HEK293T (cell line): Measurements from ENCODE around the gene RHOBTB3.
"Not testable (repeated sequence)": the region's sequence is repeated elsewhere in the genome, so short reads cannot be mapped to it uniquely, and the experiment has no call there.

Experiments used
- CTCF ChIA-PET: fragments of 350-600 bp; formaldehyde crosslinking; extraction: SDS; loops from one replicate; lab custom pipeline; 2021; ENCODE audit warnings: antibody characterized with exemption, inconsistent platforms; lab: Yijun Ruan, JAX
- POLR2A ChIA-PET: fragments of 350-600 bp; formaldehyde crosslinking; extraction: SDS; loops from one replicate; lab custom pipeline; 2020; ENCODE audit warnings: antibody characterized with exemption, inconsistent platforms; lab: Yijun Ruan, JAX
- DNase-seq: peaks from one replicate; pipeline ENCODE4 v3.0.0; 2012; ENCODE audit warnings: mixed read lengths; ENCODE audit errors: extremely low spot score
- ARNT ChIP-seq: fragments of 450-650 bp; IDR thresholded peaks from 2 replicates; pipeline ENCODE4 v1.6.1; 2017; ENCODE audit warnings: mild to moderate bottlenecking
- BHLHE40 ChIP-seq: fragments of 450-650 bp; IDR thresholded peaks from 2 replicates; pipeline ENCODE4 v1.6.1; 2016; ENCODE audit warnings: mild to moderate bottlenecking, moderate library complexity, borderline replicate concordance
- CTBP1 ChIP-seq: fragments of 450-650 bp; IDR thresholded peaks from 2 replicates; pipeline ENCODE4 v1.6.1; 2016; ENCODE audit warnings: borderline replicate concordance
- ELF4 ChIP-seq: fragments of 450-650 bp; IDR thresholded peaks from 2 replicates; pipeline ENCODE4 v1.6.1; 2017; ENCODE audit warnings: antibody characterized with exemption
- FOXA1 ChIP-seq: fragments of 450-650 bp; IDR thresholded peaks from 2 replicates; pipeline ENCODE4 v1.6.1; 2016; ENCODE audit warnings: mild to moderate bottlenecking
- FOXK2 ChIP-seq: fragments of 450-650 bp; IDR thresholded peaks from 2 replicates; pipeline ENCODE4 v1.6.1; 2016; ENCODE audit warnings: mild to moderate bottlenecking
- FOXM1 ChIP-seq: fragments of 450-650 bp; IDR thresholded peaks from 2 replicates; pipeline ENCODE4 v1.6.1; 2017; ENCODE audit warnings: mild to moderate bottlenecking, borderline replicate concordance
- HDGF ChIP-seq: fragments of 450-650 bp; IDR thresholded peaks from 2 replicates; pipeline ENCODE4 v1.6.1; 2017; ENCODE audit warnings: antibody characterized with exemption, borderline replicate concordance
- L3MBTL2 ChIP-seq: fragments of 450-650 bp; conservative IDR thresholded peaks from 2 replicates; pipeline ENCODE4 v1.6.1; 2016; ENCODE audit warnings: mild to moderate bottlenecking
- LEF1 ChIP-seq: fragments of 450-650 bp; IDR thresholded peaks from 2 replicates; pipeline ENCODE4 v1.6.1; 2017; ENCODE audit warnings: mild to moderate bottlenecking, borderline replicate concordance
- NFRKB ChIP-seq: fragments of 450-650 bp; IDR thresholded peaks from 2 replicates; pipeline ENCODE4 v1.6.1; 2016; ENCODE audit warnings: mild to moderate bottlenecking, moderate library complexity
- SP1 ChIP-seq: fragments of 450-650 bp; IDR thresholded peaks from 2 replicates; pipeline ENCODE4 v1.6.1; 2017
- SUZ12 ChIP-seq: fragments of 450-650 bp; IDR thresholded peaks from 2 replicates; pipeline ENCODE4 v1.6.1; 2016; ENCODE audit warnings: mild to moderate bottlenecking
- TARDBP ChIP-seq: fragments of 450-650 bp; IDR thresholded peaks from 2 replicates; pipeline ENCODE4 v1.6.1; 2016
- ZNF384 ChIP-seq: fragments of 450-650 bp; IDR thresholded peaks from 2 replicates; pipeline ENCODE4 v1.6.1; 2016
- TF ChIP-seq, protein P1 (sequence below): fragments of 450-650 bp; IDR thresholded peaks from 2 replicates; pipeline ENCODE4 v1.6.1; 2016

RHOBTB3 gene

GRCh38 chr5:95707055-95707454 is 24.1 kb upstream of the RHOBTB3 start:
- CTCF ChIA-PET, result no interaction called here
- TF ChIP-seq ELF4 (no peak), TARDBP (no peak), HDGF (no peak), SP1 (no peak), L3MBTL2 (no peak), ARNT (no peak), SUZ12 (no peak), BHLHE40 (no peak), NFRKB (no peak), CTBP1 (no peak), ZNF384 (no peak), FOXK2 (no peak), FOXM1 (no peak), LEF1 (no peak), FOXA1 (no peak)
- TF ChIP-seq, protein P1, sequence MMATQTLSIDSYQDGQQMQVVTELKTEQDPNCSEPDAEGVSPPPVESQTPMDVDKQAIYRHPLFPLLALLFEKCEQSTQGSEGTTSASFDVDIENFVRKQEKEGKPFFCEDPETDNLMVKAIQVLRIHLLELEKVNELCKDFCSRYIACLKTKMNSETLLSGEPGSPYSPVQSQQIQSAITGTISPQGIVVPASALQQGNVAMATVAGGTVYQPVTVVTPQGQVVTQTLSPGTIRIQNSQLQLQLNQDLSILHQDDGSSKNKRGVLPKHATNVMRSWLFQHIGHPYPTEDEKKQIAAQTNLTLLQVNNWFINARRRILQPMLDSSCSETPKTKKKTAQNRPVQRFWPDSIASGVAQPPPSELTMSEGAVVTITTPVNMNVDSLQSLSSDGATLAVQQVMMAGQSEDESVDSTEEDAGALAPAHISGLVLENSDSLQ, result no peak
- no peak for DNase-seq
- POLR2A ChIA-PET, result no interaction called here

- CTCF ChIA-PET, result interaction anchor here (0.7 kb wide), 1 partner anchor 24 kb away, joined by 4 read pairs; no protein-coding TSS in a partner anchor
- POLR2A ChIA-PET, result interaction anchor here (1.2 kb wide), 1 partner anchor 23 kb away, joined by 5 read pairs; the partner anchor contains the start of gene RHOBTB3
These were observed 23.5 kb upstream of the RHOBTB3 start for GRCh38 chr5:95707534-95708188.

GRCh38 chr5:95708876-95709275 is 22.3 kb upstream of the RHOBTB3 start:
- no peak for TF ChIP-seq FOXM1
- no peak for TF ChIP-seq FOXA1
- TF ChIP-seq, protein P1, result no peak
- TF ChIP-seq HDGF, result no peak
- no peak for TF ChIP-seq SUZ12
- no peak for TF ChIP-seq L3MBTL2
- no peak for TF ChIP-seq CTBP1
- no peak for TF ChIP-seq NFRKB
- no peak for TF ChIP-seq ZNF384
- TF ChIP-seq TARDBP, result no peak
- ChIA-PET CTCF (no interaction called here), POLR2A (interaction anchor here (0.6 to 5.2 kb wide), 4 partner anchors 12 to 63 kb away, joined by 3 to 46 read pairs (median 15); partner anchors contain the start of genes RFESD and RHOBTB3)
- DNase-seq, result no peak

More at GRCh38 chr5:95707534-95708188, 23.5 kb upstream of the RHOBTB3 start:
- DNase-seq, result not testable (repeated sequence)

GRCh38 chr5:95709967-95710650 is 21.0 kb upstream of the RHOBTB3 start:
- no peak for DNase-seq
- TF ChIP-seq SP1 (no peak), ARNT (no peak), LEF1 (no peak), L3MBTL2 (no peak), FOXA1 (no peak), HDGF (no peak), SUZ12 (no peak)
- POLR2A ChIA-PET, result interaction anchor here (1.0 to 5.2 kb wide), 5 partner anchors 13 to 125 kb away, joined by 3 to 46 read pairs (median 3); partner anchors contain the start of genes RFESD and RHOBTB3
- CTCF ChIA-PET, result interaction anchor here (1.1 to 1.2 kb wide), 2 partner anchors 9 to 46 kb away, joined by 3 to 4 read pairs; no protein-coding TSS in a partner anchor

DNA sequence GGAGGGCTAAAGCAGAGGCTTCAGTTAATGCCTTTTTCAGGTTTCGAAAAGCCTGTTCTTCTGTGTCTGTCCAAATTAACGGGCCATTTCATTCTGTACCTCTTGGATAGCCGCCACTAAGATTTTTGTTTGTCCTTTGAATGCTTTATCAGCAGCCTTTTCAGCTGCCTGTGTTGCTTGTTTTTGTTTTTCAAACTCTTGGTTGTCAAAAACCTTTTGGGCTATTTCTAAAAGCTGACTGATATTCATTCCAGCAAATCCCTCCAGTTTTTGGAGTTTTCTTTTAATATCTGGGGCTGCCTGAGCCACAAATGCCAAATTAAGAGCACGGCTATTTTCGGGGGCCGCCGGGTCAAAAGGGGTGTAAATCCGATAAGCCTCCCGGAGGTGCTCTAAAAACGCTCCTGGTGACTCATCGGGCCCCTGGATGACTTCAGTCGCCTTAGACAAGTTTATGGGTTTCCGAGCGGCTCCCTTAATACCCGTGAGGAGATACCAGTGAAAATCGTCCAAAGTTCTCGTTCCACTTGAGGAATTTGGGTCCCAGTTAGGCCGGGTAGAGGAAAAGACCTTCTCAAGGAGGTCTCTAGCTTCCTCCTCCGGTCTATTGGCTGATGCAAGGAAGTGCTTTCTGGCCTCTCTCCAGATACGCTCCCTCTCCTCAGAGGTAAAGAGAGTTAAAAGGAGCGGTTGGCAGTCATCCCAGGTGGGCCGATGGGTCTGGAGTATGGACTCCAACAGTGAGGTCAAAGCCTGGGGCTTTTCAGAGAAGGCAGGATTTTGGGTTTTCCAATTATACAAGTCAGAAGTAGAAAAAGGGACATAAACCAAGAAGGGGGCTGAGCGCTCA is 20.3 kb upstream of the RHOBTB3 start:
- POLR2A ChIA-PET, result interaction anchor here (1.0 to 5.2 kb wide), 11 partner anchors 11 to 124 kb away, joined by 3 to 46 read pairs (median 4); partner anchors contain the start of genes RFESD and RHOBTB3
- DNase-seq, result not testable (repeated sequence)
- CTCF ChIA-PET, result interaction anchor here (1.1 to 1.6 kb wide), 3 partner anchors 9 to 47 kb away, joined by 3 to 5 read pairs (median 4); no protein-coding TSS in a partner anchor

DNA sequence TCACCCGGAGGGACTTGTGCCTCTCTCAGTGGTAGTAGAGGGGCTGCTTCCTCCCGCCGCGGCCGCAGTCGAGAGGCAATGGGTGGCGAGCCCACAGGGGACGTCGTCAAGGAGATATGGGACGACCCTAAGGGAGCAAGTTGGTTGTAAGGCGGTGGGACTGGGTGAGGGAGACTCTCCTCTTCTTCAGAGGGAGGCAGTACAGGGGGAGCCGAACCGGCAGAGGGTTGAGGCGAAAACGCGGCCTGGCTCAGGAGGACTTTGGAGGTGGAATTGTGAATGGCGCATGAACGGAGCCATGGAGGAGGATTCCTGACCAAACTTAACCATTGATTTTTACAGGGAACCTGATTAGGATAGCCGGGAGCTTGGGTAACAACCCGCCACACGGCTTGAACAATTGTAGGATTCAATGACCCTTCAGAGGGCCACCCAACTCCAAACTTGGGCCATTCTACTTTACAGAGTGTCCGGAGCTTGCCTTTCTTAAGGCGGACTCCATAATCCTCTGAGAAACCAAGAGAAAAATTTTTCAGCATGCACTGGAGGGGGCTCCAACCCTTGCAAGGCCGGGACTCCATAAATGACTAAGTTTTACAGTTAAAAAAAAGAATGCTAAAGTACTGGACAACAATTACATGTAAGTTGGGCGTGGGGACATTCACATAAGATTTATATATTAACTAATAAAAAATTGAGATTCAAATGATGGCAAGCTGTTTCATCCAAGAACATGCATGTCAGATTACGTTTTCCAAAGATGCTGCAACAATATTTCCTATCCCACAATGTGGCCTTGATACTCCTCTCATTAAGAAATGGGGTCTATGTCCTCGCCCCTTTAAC is 19.4 kb upstream of the RHOBTB3 start:
- ChIA-PET POLR2A (interaction anchor here (1.0 to 5.2 kb wide), 10 partner anchors 10 to 124 kb away, joined by 3 to 46 read pairs (median 5); partner anchors contain the start of genes RFESD and RHOBTB3), CTCF (interaction anchor here (0.8 to 1.6 kb wide), 2 partner anchors 19 to 47 kb away, joined by 3 to 5 read pairs; partner anchors contain the start of gene RHOBTB3)
- TF ChIP-seq L3MBTL2 (no peak), HDGF (no peak), TARDBP (no peak), NFRKB (no peak), ELF4 (no peak), ARNT (no peak), SUZ12 (no peak), SP1 (no peak), BHLHE40 (no peak), CTBP1 (no peak), FOXA1 (no peak), LEF1 (no peak), FOXK2 (no peak), FOXM1 (no peak), ZNF384 (no peak)
- TF ChIP-seq, protein P1, result no peak
- DNase-seq, result peak; percentile 15
